DOHH2 (cell line): ENCODE measurements around the gene KCNQ1OT1.

Source experiments
- CTCF ChIP-seq: fragments of 200-600 bp; sonication (generic); IDR thresholded peaks from one replicate; pipeline ENCODE4 v1.5.1; 2014; ENCODE audit warnings: antibody characterized with exemption, mild to moderate bottlenecking, low read depth, low read length; ENCODE audit not compliant: poor library complexity, severe bottlenecking
- EZH2phosphoT487 ChIP-seq: fragments of 200-600 bp; sonication (generic); IDR thresholded peaks from 2 replicates; pipeline ENCODE4 v1.6.1; 2017; ENCODE audit warnings: borderline replicate concordance, mild to moderate bottlenecking, antibody characterized with exemption, low read length, moderate library complexity, mixed read lengths

DNA sequence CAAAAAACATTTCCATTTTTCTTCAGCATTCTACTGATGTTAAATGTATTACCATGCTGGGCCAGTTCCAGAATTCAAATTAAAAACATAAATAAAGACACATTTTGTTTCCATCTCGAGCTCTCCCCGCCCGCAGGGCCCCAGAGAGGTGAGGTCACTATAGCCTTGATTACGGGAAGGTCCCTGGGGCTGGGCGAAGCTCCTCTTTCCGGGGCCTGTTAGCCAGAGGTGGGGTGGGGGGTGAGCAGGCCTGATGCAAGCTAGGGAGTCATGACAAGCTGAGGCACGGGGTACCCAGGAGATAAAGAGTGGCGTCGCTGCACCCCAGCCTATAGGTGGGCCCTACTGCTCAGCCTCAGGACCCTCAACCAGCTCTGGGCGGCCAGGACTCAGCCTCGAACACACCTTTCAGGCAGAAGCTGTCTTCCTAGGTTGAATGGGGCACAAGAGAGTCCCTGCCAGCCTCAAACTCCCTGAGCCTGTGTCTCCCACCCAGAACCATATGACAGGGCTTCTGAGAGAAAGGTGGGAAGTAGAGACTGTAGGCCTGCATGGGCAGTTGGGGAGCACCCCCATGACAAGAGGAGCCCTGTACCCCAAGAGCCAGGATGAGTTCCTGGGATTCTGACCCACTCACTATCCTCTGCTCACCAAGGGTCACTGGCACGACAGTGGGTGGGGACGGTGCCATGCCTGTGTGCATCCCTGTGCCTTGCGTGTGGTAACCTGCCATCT lies 34.8 kb downstream of the KCNQ1OT1 start:
- TF ChIP-seq CTCF, result no peak
- no peak for TF ChIP-seq EZH2phosphoT487
